Right ventricle myocardium inferior (tissue), 1 donor: ENCODE data around the gene NT5E. TPM values are rescaled to one million over a fixed set of nuclear protein-coding genes. Genes with fewer than 3 reads are reported as not detected.

Experiments
- ATAC-seq: fragments of 200-7000 bp; cut with Tn5 transposase; one replicate; pipeline ENCODE4 v1.9.1; 2020; ENCODE audit warnings: mild to moderate bottlenecking, moderate library complexity
- DNase-seq: peaks from one replicate; pipeline ENCODE4 v3.0.0; 2021; ENCODE audit errors: missing footprints
- intact Hi-C: fragments of 100-400 bp; cut with DNase I; formaldehyde crosslinking; loops from one replicate; pipeline ENCODE4 v1.11.0; 2022
- total RNA-seq: library from RNA; stranded (reverse); fragmentation: NEBNext Ultra II Directional; extraction: Animal tissue kit (Norgen Biotek cat#: 25700); gene quantifications from one replicate; pipeline ENCODE4 v1.2.1, GENCODE V29; 2021
- donor health status: DM: no; HTN: yes; CAD: no; lungs with severe emphysema.

Gene NT5E
- total RNA-seq, 1 donor from 2014 or later: 5.6 TPM

GRCh38 chr6:85453490-85453889, 3.6 kb downstream of the NT5E start:
- ATAC-seq (no peak), DNase-seq (no peak)
- intact Hi-C loops: no loop called here

GRCh38 chr6:85455471-85456026, 5.7 kb downstream of the NT5E start:
- DNase-seq (no peak), ATAC-seq (no peak)
- intact Hi-C loops: loop anchor here (1.0 kb wide), 1 partner anchor 24 kb away; no protein-coding TSS in a partner anchor

- intact Hi-C loops: no loop called here
- peak; percentile 59 for ATAC-seq
- DNase-seq: no peak
These were observed 6.9 kb downstream of the NT5E start for GRCh38 chr6:85456782-85457181.

DNA sequence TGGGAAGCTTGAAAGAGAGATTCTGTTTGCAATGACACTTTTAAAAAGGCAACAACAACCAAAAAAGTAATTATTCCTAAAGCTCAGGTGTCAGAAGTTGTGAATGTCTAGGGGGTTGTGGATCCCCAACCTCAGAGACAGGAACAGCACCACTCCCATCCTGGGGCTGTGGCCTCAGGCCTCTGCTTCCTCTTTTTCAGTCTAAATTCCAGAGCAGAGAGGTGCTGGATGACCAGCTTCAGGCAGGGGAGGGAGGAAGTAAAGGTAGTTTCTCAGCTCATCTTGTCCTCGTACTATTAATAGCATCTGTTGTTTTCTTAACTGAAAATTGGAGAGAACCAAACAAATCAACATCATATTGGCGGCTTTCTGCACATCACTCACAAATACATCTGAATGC, 8.3 kb downstream of the NT5E start:
- ATAC-seq (no peak), DNase-seq (no peak)
- intact Hi-C loops: no loop called here

DNA sequence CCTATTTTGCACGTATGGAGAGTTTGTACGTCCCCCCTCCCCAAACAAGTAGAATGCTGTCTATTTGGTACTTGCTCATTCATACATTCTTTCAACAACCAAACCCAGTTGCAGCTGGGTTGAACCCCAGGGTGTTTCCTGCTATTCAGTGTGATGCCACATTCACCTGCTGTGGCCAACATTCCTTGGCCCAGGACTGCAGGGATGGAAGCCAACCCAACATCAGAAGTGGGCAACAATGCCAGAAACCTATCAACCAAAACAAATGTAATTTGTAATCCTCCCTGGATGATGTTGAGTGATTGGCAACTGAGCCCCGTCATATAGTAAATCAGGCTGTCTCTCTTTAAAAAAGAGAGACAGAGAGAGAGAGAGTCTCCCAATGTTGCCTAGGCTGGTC, 8.9 kb downstream of the NT5E start:
- ATAC-seq (no peak), DNase-seq (no peak)
- intact Hi-C loops: no loop called here

DNA sequence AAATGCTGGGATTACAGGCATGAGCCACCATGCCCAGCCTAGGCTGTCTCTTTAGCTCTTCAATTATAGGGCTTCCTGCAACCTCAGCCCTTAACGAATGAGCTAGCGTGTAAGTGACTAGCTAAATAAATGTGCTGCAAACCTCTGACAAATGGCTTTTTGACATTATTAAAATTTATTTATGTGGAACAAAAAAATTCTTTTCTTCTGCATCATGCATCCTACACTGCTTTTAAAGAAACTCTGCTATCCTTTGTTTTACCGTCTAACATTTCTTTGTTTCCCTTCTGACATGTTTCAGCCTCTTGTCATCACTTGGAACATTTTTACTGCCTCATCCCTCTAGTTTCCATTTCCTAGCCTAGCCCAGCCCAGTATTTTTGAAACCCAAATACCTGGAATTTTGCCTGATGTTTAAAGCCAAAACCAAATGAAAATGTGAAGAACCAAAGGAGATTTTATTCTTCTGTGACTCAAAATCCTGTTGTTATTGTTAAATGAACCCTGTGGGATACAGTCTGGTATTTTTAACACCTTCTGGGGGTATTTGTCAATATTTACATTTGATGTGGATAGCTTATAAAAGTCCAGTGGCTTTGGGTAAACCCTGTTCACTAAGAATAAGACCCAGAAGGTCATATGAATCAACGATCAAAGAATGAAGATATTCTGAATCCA, 9.5 kb downstream of the NT5E start:
- intact Hi-C loops: no loop called here
- DNase-seq (no peak), ATAC-seq (peak; percentile 35)

- ATAC-seq (no peak), DNase-seq (no peak)
- intact Hi-C loops: no loop called here
These were observed 10.5 kb downstream of the NT5E start for GRCh38 chr6:85460154-85460920.

GRCh38 chr6:85460921-85461797, 11.3 kb downstream of the NT5E start:
- DNase-seq: no peak
- intact Hi-C loops: no loop called here

DNA sequence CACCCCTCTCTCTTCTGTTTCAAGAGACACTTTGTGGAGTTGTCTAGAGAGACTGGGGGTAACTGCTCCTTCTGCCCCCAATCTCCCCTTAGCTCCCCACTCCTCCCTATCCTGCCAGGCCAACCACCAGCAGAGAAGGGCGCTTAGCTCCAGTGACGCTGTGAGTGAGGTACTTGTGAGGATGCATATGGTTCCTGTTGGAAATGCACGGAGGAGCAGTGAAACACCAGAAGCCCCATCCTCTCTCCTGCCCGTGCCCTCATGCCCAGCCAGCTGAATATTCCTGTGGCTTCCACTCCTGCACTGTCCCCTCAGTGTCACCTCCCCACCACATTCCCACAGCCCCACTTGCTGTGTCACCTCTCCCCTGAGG, 11.9 kb downstream of the NT5E start:
- no peak for ATAC-seq
- DNase-seq: no peak
- intact Hi-C loops: no loop called here

More at GRCh38 chr6:85460921-85461797, 11.3 kb downstream of the NT5E start:
- no peak for ATAC-seq

DNA sequence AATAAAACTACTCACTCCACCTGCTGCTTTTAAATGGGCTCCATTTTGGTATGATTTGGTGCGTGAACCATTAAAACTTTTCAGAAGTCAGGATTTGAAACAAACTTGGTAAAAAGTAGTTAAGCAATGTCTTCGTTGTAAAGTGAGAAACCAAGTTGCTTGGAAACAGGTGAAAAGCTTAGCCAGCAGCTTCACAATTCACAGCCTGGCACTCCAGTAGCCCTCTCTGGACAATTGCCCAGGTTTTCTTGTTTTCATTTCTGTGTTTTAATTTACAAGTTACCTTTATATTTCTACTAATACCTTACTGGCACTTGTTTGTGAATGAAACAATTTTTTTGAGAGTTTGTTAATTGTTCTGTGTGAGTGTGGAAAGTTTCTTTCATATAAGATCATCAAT, 12.8 kb downstream of the NT5E start:
- ATAC-seq (no peak), DNase-seq (no peak)
- intact Hi-C loops: no loop called here

- ATAC-seq: no peak
- intact Hi-C loops: no loop called here
- no peak for DNase-seq
These were observed 13.9 kb downstream of the NT5E start for GRCh38 chr6:85463621-85464259.

DNA sequence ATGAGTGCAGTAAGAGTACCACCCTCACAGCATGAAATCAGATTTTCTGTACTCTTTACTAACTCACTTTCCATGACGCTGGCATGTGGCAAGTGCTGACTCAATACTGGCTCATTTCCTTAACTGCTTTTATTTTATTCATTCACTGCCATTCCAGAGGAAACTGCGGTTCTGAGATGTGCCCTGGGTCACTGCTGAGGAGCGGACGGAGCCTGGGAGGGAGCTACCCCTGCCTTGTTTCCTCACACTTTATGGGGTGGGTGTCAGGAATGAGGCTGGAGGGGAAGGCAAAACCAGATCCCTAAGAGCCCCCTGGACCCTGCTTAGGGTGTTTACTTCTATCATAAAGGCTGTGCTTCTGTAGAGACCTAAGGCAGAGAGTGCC, 14.4 kb downstream of the NT5E start:
- no peak for DNase-seq
- ATAC-seq: no peak
- intact Hi-C loops: no loop called here

GRCh38 chr6:85464722-85465150, 14.9 kb downstream of the NT5E start:
- intact Hi-C loops: no loop called here
- DNase-seq (no peak), ATAC-seq (no peak)

- no peak for DNase-seq
- no peak for ATAC-seq
- intact Hi-C loops: no loop called here
These were observed 15.9 kb downstream of the NT5E start for GRCh38 chr6:85465762-85466161.

DNA sequence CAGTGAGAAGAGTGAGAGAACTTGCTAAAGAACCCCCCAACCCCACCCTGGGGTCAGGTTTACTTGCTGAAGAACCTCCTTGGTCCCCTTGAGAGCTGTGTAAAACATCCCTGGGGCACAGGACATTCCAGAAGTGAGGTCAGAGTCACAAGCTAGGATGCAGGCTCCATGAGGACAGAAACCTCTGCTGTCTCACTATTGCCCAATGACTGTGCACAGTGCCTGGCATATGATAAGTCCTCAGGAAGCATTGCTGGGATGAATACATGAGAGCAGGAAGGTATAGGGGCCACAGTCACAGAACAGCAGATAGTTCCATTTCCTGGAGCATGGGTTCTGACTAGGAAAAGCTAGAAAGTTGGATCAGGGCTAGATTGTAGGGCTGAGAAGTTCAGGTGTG, 18.4 kb downstream of the NT5E start:
- intact Hi-C loops: no loop called here
- ATAC-seq: no peak

GRCh38 chr6:85469276-85470022, 19.6 kb downstream of the NT5E start:
- DNase-seq (no peak), ATAC-seq (no peak)
- intact Hi-C loops: no loop called here

More for the DNA sequence above, 18.4 kb downstream of the NT5E start:
- DNase-seq: no peak

DNA sequence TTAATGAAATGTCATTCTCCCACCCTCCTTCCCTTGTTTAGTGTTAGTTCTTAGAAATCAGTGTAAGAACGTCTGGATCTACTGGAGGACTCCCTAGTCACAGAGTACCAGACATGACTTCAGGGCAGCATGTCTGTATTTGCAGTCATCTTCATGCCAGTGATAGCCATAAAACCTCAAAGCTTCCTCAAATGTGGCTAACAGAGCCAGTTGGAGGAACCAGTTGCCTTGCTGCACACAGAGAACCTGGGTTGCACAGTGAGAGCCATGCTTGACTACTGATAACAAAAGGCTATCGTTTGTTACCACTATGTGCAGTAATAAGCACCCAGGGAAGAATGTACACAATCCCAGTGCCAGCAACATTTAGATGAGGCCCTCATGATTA, 20.1 kb downstream of the NT5E start:
- intact Hi-C loops: no loop called here
- no peak for ATAC-seq
- DNase-seq: no peak

- DNase-seq (no peak), ATAC-seq (no peak)
- intact Hi-C loops: no loop called here
These were observed 22.9 kb downstream of the NT5E start for GRCh38 chr6:85472744-85473143.
